GM12873 (cell line): ENCODE results near the gene CCSER1.
A peak's percentile ranks its signal among the peaks of the same experiment; 100 is the strongest.

Source experiments
- TF ChIP-seq, protein P1 (sequence below): IDR thresholded peaks from 2 replicates; pipeline ENCODE4 v1.5.1; 2012; ENCODE audit warnings: low read depth, mild to moderate bottlenecking, moderate library complexity, low read length, control low read depth; ENCODE audit not compliant: insufficient read depth; ENCODE audit errors: missing control alignments

Gene CCSER1

DNA sequence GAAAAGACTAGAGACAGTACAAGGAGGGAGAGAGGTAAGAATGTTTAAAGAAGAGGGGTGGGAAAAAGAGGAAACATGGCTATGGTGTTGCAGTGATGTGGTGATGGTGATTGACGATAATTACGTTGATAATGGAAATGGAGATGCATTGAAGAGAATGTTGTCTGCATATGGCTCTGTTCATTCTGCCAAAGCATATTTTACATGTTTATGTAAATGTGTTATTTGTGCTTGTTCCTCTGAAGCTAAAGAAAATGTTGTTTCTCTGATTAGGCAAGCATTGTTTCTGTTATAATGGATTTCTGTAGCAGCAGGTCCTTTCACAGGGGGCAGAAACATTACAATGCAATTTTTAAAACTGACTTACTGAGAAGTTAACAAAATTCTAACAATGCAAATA is 958.8 kb downstream of the CCSER1 start:
- TF ChIP-seq, protein P1, sequence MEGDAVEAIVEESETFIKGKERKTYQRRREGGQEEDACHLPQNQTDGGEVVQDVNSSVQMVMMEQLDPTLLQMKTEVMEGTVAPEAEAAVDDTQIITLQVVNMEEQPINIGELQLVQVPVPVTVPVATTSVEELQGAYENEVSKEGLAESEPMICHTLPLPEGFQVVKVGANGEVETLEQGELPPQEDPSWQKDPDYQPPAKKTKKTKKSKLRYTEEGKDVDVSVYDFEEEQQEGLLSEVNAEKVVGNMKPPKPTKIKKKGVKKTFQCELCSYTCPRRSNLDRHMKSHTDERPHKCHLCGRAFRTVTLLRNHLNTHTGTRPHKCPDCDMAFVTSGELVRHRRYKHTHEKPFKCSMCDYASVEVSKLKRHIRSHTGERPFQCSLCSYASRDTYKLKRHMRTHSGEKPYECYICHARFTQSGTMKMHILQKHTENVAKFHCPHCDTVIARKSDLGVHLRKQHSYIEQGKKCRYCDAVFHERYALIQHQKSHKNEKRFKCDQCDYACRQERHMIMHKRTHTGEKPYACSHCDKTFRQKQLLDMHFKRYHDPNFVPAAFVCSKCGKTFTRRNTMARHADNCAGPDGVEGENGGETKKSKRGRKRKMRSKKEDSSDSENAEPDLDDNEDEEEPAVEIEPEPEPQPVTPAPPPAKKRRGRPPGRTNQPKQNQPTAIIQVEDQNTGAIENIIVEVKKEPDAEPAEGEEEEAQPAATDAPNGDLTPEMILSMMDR: no peak

DNA sequence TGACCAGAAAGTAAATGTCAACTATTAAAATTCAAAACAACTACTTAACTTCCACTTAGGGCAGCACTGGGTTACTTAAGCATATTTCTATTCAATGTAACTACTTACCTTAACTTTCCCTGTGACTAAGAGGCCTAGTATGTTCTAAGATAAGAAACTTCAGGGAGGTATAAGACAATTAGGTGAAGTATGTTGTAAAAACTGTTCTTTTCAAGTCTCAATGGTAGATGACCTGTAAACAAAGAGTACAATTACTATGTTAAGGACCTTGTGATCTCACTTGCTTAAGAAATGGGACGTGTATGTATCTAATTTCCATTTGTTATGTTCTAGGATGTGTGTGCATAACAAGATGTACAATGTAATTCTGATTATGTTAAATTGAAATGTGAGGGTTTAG is 960.5 kb downstream of the CCSER1 start:
- TF ChIP-seq, protein P1: no peak

DNA sequence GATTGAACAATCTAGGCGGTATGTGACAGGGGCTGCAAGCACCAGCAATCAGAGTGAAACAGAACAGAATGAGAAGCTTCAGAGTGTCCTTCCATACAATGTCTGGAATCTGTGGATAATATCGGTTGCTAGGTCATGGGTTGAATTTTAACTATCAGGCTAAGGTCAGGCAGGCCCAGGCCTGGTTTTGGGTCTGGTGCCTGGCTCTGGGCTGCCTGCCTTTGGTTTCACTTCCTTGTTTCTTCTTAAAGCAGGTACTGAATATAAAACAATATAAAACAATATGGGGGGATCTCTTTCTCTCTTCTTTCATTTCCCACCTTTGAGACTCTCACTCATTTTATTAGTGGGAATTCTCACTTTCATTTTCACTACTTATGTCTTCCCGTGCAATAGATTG is 962.0 kb downstream of the CCSER1 start:
- TF ChIP-seq, protein P1: no peak

DNA sequence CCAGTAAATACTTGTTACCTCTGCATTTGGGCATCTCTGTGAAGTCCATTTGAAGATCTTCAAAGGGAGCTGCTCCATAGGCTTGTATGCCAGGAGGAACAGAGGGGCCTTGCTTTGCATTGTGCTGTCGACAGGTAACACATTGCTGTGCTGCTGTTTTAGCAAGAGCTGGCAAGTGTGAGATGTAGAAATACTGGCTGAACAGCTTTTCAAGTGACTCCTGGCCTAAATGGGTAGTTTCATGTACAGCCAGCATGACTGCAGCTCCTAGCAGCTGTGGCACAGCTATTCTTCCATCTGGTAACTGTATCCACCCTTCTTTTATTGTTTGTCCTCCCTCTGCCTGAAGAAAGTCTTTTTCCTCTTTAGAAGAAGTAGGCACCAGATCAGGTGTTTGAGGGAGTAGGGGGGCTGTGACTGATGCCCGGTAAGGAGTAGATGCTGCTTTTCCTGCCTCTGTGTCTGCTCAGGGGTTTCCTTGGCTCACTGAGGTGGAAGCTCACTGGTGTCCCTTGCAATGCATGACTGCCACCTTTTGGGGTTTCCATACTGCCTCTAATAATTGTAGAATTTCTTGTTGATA is 965.3 kb downstream of the CCSER1 start:
- TF ChIP-seq, protein P1: no peak

DNA sequence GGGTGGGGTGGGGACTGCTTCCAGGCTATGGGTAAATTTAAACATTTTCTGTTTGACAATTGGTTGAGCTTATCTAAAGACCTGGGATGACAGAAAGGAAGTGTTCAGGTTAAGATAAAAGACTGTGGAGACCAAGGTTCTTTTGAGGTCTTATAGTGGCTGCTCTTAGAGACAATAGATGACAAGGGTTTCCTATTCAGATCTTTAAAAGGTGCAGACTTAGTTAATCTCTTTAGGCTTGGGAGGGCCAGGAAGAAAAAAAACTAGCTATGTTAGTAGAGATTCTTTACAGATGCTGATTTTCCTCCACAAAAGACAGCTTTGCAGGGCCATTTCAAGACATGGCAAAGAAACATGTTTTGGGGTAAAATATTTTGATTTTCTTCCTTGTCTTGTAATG is 972.5 kb downstream of the CCSER1 start:
- TF ChIP-seq, protein P1: no peak

DNA sequence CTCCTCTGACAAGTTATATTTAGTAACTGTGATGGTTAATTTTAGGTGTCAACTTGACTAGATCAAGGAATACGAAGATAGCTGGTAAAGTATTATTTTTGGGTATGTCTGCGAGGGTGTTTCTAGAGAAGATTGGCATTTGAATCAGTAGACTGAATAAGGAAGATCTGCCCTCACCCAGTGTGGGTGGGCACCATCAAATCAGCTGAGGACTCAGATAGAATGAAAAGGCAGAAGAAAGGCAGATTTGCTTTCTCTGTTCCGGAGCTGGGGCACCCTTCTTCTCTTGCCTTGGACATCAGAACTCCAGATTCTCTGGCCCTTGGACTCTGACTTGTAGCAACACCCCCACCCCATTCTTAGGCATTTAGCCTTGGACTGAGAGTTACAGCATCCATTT is 981.6 kb downstream of the CCSER1 start:
- TF ChIP-seq, protein P1: no peak

DNA sequence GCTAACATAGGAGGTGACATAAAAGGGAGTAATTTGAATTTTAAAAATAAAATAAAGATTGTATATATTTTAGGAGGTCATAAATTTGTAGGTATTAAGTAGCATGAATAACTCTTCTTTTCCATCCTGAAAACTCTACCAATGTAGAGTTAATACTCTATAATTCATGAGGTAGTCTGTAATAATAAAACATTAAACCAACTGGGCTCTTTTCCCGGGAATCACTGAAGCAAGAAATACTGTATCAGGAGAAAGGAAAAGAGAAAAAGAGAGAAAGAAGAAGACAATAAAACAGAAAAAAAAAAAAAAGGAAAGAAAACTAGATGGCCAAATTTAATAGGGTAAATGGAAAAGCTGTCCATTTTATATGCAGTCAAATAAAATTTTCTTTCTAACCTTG is 984.4 kb downstream of the CCSER1 start:
- TF ChIP-seq, protein P1: no peak

DNA sequence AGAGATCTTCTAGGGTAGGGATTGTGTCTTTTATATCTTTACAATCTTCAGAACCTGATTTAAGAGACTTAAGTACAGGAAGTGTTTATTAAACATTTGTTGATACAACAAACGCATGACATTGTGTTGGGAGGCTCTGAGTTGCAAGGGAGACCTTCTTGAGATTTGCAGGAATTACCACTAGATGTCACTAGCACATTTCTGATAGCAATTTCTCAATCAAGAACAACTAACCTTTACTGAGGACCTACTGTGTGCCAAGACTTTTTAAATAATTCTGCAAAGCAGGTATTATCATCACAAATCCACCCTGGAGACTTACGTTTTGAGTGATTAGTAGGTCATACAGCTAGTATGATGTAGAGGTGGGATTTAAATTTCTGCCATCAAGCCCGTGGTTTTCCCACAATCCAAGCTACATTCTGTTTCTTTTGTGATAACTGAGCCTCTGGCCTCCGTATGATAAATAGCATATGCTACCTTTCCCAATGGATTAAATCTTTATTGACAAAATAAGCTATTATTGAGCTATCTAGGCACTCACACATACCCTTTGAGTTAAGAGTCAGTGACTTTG is 986.0 kb downstream of the CCSER1 start:
- TF ChIP-seq, protein P1: peak; percentile 63
